ENCODE results near the gene SCGB2B2.

DNA sequence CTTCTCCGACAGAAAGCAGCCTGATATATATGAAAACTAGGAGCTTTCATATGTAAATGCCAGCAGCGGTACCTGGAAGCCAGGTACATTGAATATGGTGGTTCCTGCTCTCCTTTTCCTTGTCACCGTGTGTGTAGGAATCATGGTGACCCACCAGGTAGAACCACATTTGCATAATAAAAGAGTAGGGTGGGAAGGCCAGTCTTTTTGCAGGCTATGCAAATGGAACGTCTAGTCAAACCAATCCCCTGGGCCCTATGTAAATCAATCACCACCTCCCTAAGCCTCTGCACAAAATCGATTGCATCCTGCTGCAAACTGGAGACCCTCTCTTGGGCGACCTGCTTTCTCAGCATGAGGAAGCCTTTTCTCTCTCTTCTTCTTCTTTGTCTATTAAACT lies 34.9 kb upstream of the SCGB2B2 start:
- TF ChIP-seq CTCF (IDR thresholded peaks at IDR 0.05) (no peak), REST (IDR thresholded peaks at IDR 0.05; ENCODE audit: insufficient read depth in 1 of 2, low read depth in 2 of 2, low read length in 1 of 2) (no peak), SIN3A (IDR thresholded peaks at IDR 0.05; ENCODE audit: borderline replicate concordance, insufficient read depth, low read depth, low read length) (no peak), POLR2AphosphoS5 (IDR thresholded peaks at IDR 0.05; ENCODE audit: low read depth, low read length) (no peak), TCF7L2 (IDR thresholded peaks at IDR 0.05; ENCODE audit: low read depth, low read length) (no peak)

Measured in Panc1 (cell line).